Activated CD8-positive, alpha-beta memory T cell treated with anti-CD3 and anti-CD28 coated beads, Interleukin-2, amount 50 U/mL, for 24 hours (primary cell): Measurements from ENCODE around the gene CCDC194.

ENCODE experiments used
- DNase-seq: peaks from one replicate; pipeline ENCODE4 v3.0.0-alpha.2; 2020; ENCODE audit errors: extremely low read depth

The CCDC194 gene

DNA sequence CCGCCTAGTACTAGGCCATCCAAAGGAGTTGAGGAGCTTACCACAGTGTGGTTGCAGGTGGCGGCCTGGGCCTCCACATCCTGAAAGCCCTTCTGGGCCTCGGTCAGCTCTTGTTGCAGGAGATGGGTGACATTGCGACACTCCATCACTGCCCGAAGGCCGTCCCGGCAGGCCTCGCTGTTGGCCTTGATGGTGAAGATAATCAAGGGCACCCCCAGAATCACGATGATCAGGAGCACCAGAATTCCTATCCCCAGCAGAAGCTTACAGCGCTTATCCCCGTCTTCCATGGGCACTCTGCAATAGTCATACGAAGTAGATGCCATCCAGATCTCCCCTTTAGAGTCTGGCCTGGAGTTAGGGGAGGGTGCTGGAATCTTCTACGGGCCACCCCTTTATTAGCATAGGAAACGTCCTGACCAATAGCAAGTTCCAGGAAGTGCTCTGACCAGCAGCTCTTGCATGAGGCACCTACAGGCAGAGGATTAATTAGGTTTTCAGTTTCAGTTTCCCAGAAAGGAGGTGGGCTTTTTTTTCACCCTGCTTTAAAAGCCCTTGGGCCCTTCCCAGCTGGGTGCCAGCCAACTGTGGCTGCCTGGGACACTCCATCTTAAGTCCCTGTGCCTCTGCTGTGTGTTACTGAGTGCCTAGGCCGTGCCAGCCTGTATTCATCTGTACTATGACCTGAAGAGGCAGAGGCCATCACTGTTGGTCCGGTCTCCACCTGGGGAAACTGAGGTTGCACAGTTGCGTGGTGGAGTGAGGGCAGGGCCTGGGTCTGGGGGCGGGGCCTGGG, 11.5 kb upstream of the CCDC194 start, which contains the start of gene BST2:
TSS of gene BST2 (minus strand) at position 381 of the 796 bp plus-strand sequence. CDS start at position 326, 55 bp downstream.
- DNase-seq: no peak

DNA sequence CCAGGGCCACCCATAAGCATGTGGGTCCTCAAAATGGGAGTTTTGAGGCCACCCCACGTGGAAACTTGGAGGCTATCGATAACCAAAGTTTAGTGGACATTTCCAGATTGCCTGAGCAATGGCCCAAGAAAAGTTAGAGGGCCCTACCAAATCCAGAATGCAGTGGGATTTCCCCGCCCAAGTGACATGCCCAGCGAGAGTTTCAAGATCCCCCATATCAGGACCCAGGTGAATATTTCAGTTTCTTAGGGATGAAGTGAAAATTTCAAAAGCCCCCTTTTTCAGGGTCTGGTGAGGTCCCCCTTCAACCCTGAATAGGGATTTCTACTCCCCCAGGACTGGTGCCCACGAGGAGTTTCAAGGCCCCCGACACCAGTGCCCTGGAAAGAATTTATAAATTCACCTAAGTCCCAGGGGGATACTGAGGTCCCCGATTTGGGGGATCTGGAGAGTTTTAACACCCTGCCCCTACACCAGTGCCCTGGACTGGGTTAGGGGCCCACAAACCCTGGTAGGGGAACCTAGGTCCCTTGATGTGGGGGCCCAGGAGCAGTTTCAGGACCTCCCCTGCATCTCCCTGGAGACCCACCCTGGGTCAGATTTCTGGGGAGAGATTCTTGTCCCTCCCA, 10.7 kb upstream of the CCDC194 start:
- no peak for DNase-seq

DNA sequence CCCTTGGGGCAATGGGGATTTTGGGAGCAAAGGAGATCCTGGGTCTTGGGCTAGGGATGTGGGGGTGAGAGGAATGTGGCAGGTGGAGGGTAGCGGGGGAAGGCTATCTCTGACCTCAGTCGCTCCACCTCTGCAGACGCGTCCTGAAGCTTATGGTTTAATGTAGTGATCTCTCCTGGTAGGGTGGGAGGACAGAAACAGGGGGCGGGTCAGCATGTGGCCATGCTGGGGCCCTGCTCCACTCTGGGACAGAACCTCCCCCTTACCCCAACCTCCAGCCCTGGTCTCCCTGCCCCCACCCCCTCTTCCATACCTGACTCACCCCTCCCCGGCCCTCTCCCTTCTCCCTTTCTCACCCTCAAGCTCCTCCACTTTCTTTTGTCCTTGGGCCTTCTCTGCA, 10.0 kb upstream of the CCDC194 start:
- DNase-seq: no peak

DNA sequence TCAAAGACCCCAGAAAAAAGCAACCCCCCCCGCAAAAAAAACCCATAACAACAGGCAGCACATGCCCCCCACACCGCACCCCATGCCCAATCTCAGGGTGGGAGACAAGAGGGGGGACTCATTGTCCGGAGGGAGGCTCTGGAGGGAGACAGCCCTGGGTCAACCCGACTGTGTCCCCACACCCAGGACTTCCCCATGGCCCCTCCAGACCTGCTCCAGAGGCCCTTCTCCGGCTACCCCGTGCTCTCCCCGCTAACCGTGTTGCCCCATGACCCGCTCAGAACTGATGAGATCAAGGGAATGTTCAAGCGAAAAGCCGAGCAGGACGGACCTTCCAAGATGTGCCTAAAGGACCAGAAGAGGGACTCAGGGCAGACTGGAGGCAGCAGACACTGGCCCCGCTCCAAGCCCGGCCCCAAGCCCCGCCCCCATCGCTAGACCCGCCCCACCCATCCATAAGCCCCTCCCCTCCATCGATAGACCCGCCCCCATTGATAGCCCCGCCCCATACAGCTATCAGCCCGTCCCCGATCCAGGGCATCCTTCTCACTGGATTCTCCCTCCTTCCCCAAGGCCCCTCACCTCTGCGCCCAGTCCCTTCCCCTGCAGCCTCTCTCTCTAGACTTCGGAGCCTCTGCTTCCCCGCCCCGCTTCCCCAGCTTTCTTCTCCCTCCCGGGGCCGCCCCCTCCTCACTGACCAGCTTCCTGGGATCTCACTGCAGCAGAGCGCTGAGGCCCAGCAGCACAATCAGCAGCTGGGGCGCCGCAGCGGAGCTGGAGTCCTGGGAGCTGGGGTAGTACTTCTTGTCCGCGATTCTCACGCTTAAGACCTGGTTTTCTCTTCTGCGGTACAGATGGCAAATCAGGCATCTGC, 9.2 kb upstream of the CCDC194 start:
- DNase-seq: no peak

DNA sequence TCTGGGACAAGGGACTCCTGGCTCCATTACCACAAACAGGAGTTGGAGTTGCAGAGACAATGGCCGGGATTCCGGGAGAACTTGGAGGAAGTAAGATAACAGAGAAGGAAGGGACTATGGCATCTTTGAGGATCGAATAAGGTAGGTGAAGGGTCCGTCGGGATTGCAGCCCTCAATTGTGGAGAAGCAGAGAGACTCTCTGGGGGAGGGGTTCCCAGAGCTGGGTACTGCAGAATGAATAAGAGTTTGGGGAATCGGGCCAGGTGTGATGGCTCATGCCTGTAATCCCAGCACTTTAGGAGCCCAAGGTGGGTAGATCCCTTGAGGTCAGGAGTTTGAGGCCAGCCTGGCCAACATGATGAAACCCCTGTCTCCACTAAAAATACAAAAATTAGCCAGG, 7.6 kb upstream of the CCDC194 start:
- DNase-seq: no peak

DNA sequence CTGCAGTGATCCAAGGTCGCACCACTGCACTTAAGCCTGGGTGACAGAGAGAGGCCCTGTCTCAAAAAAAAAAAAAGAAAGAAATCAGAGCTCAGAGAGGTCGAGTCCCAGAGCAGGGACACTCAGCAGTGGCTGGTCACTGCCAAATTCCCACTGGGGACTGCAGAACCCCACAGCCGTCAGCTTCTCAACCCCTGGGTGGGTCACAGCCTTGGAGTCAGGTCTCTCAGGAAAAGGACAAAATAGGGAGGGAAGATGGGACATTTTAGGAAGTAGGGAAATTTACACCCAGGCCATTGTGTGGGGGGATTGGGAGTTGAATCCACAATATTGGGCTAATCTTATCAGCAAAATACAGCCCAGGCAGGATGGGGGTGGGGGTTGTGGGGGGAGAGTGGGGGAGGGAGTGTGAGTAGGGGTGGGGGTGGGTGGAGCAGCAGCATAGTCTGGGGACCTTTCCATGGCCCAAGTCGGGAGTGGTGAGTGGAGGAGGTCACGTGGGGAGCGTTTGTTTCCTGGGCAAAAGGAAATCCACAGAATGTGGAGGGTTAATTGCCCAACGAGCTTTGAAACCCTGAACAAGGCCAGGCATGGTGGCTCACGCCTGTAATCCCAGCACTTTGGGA, 5.0 kb upstream of the CCDC194 start:
- DNase-seq: no peak

DNA sequence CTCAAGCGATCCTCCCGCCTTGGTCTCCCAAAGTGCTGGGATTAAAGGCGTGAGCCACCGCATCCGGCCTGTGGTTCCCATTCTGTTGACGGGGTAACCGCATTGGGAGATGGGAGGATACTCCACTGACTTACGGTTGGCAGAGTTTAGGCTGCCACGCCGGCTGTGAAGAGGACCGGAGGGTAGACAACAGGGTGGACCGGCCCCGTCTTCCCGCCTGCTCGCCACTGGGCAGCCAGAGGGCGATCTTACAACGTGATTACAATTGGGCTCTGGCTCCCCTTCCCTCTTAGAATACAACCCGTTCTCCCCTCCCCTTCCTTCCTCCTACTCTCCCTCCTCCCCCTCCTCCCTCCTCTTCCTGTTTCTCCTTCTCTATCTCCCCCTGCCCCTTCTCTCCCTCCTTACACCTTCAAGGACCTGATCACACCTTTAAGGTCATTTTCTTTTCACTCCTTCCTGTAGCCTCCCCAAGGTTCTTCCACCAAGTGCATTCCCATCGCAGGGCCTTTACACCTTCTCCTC, 957 bp upstream of the CCDC194 start:
- no peak for DNase-seq

DNA sequence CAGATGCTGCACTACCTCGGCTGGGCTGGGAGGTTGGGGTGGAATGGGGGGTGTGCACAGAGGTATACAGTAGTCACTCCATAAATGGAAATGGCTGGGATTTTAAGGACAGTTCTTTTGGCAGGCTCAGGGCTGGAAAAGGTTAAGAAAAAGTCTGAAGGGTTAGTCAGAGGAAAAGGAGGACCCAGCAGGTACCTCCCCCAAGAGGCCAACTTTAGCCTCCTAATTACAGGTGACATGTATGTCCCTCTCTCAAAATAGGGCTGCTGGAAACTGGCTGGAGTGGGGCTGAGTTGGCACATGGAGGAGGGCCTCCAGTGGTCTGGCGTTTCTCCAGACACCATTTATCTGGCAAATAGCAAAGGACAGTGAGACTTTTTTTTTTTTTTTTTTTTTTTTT, 994 bp downstream of the CCDC194 start:
- no peak for DNase-seq

DNA sequence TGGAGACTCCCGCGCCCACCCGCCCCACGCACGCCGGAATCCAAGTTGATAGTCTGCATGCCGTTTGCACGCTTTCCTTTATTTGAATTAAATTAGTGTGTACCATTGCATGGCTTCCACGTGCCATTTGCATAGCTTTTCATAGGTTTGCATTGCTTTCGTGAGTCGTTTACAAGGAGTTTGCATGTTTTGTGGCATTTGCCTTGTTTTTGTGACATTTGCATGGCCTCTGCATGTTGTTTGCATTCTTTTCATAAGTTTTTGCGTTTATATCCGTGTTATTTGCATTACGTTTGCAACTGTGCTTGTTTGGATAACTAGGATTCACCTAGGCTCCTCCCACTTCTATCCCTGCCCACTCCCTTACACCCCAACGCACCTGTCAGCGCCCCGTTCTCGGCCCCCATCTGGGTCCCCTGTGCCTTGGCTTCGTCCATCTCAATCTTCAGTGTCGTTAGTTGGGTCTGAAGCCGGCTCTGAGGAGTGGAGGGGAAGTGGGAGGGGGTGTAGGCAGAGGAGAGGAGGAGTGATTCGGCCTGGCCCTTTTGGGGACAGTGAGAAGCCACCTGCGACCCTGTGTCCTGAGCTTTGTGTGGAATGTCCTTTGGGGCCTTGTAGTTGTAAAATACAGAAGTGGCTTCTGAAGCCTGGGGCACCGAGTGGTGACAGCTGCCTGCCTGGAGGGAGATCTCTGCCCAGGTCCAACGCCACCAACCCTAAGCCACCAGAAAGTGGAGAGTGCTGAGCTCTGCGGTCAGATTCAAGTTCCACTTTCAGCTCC, 2.4 kb downstream of the CCDC194 start:
- no peak for DNase-seq

DNA sequence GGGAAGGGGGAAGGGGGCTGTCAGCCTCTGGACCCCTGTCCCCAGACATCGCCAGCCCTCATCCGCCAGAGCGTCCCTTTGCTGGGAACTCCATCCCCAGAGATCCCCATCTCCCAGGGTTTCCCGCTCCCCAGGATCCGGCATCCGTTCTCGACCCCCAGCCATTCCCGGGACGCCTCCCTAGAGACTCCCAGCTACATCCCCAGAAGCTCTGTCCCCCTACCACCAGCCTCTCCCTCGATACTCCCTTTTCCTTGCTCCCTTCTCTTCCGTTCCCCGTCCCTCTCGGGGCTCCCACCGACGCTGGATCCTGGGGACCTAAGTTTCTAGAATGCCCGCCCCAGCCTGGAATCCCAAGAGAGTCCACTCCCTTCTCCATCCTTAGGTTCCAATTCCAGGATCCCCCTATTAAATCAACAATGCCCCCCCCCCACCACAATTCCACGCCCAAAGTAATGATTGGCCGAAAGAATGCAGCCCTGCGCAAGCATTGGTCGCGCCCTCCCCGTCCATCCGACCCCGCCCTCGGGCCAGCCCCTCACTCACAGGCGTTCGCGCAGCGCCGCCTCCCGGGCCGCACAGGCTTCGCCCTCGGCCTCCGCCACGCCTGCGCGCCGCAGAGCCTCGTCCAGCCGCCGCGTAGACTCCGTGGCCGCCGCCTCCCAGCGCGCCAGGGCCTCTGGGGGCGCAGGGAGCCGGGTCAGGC, 3.2 kb downstream of the CCDC194 start:
- DNase-seq: peak; percentile 80

DNA sequence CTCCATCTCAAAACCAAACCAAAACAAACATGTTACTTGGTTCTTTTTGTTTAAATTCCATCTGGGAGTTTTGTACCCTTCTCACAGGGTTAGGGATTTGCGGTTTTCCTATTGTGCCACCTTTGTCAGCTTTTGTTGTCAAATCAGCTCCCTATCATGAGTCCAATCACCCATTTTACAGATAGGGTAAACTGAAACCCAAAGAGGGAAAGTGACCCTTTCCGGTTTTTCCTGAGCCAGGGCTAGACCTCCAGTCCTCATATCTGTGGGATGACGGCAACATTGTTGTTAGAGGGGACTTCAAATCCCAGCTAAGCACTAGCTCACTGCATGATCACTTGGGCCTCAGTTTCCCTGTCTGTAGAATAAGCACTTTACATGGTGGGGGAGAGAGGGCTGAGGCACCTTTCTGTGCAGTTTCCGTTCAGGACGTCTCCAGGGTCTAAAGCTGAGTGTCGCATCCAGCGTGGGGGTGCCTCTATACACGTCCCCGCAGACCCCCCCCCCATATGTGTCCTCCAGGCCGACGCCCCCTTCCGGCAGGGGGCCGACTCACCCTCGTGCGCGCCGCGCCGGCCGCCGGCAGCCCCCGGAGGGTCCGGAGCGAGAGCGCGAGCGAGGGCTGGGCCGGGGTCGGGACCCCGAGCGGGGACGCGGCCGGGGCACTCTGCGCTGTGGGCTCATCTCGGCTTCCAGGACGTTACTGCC, 3.9 kb downstream of the CCDC194 start:
- no peak for DNase-seq

DNA sequence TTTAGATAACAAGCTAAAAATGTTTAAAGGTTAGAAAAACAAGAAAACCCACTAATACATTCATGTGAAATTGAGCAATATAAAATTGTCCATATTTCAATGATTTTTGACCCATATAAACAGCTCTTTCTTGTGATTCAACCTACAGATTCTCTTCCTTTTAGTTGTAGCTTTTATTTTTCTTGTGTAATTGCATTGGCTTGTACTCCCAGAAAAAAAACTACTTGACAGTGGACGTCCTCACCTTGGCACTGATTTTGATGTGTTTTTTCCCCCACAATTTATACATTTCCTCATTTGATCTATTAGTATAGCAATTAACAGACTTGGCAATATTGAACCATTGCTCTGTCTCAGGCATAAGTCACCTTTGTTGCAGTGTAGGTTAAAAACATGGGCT, 4.7 kb downstream of the CCDC194 start:
- no peak for DNase-seq

DNA sequence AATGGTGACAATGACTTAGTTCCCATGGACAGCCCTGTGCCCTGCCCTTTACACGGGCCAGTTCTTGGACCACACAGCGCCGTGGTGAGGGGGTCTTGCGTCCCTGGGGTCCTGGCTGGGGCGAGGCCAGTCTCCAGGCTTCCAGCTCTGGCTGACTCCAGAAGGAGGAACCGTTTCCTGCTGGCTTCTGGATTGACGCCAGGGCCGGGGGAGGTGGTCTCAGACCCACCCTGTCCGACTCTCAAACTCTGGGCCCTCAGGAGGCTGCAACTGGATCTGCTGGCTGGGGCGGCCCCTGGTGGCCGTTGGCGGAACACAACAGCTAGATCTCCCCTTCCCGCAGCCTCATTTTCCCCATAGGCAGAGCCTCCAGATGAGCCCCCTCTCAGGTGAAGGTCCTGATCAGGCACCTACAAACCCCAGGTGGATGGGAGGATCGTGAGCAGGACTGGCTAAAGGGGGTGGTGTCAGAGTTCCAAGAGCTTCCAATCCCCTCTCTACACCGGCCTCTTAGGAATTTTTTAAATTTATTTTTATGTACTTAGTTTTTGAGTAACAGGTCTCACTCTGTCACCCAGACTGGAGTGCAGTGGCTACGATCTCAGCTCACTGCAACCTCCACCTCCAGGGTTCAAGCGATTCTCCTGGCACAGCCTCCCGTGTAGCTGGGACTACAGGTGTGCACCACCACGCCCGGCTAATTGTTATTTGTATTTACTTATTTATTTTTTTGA, 8.0 kb downstream of the CCDC194 start:
- no peak for DNase-seq

DNA sequence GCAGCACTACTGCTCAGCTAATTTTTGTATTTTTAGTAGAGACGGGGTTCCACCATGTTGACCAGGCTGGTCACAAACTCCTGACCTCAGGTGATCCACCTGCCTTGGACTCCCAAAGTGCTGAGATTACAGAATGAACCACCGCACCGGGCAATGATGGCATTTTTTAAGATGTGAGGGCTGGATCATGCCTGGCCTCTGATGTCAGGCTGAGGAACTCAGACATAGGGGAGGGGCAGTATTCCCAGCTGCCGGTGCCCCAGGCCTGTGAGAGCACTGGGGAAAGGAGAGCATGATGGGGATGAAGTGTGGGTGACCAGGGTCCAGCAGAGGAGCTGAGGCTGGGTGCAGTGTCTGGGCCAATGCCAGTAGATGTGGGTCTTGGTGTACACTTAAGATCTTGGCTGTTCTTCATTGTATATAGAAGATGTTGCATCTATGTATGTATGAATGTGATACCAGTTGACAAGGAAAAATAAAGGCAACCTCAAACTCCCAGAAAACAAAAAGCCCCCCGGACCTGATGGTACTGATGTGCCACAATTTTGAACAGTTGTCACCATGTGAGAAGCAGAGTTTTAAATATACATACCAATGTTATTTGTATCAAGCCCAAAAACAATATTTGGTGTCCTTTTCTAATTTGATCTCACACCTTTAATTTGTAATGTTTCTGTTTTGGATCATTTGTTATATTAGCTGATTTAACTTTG, 13.4 kb downstream of the CCDC194 start:
- no peak for DNase-seq

DNA sequence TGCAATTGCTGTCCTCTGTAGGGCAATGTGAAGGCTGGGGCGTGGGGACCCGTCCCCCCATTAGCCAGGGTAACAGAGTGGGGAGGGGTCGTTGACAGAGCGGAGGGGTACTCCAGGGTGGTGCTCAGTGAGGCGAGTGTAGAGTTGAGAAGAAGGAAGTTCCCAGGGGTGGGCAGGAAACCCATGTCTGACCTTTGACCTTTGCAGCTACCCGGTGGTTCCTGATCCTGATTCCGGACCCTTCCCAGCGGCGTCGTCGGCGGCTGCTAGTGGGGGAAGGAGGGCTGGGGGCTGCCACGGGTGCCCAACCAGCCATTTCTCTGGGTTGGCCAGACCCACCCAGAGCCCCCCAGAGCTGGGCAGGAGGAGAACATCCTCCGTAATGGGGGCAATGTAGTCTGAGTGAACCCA, 14.8 kb downstream of the CCDC194 start:
- DNase-seq: no peak

DNA sequence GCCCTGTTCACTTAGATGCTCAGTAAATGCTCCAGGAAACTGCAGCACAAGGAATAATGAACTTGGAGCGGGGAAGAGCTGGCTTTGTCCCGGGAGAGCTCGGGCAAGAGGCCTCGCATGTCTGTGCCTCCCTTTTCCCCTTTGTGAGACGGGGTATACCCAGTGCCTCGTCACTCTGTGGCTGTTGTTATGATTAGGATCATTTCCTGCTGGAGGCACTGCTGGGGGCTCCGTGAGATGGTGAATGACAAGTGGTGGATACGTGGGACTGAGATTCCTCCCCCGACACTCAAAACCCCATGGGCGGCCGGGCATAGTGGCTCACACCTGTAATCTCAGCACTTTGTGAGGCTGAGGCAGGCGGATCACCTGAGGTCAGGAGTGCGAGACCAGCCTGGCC, 15.7 kb downstream of the CCDC194 start:
- DNase-seq: no peak

DNA sequence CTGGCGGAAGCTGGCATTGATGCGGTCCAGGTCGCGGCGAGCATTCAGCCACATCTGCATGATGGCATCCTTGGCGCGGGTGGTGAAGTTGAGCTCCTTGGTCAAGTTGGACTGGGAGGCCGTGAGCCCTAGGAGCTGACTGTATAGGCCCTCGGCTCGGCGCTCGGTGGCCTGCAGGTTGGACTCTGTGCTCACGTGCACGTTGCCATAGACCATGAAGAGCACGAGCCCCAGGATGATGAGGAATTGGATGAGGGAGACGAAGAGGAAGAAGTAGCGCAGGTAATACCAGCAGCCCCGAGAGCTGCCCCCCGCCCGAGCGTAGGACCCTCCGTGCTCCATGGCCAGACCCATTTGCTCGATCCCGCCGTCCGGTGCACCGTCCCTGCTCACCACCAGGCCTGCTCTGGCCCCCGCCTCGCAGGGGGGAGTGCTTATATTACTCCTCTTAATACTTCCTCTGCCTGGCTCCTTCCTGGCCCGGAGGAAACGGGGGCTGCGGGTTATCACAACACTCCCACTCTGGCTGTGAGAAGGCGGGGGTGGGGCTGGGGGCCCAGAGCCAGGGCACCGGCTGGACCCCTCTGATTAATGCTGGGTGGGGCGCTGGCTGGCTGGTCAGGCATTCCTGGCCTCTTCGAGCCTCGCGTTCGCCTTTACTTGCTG, 16.9 kb downstream of the CCDC194 start, which contains the start of gene PLVAP:
TSS of gene PLVAP (minus strand) at position 408 of the 666 bp plus-strand sequence. CDS start at position 354, 54 bp downstream.
- no peak for DNase-seq
